H1 (cell line): ENCODE measurements around the gene GDPD4. TPM values are rescaled to one million over a fixed set of nuclear protein-coding genes. Genes with fewer than 3 reads are reported as not detected.

ENCODE experiments used
- CTCF ChIA-PET: fragments of 300-600 bp; sonication (Branson Sonifier 250); formaldehyde crosslinking; loops from one replicate; lab custom pipeline; 2021; ENCODE audit not compliant: partially characterized antibody; lab: Charles Lee
- POLR2A ChIA-PET: fragments of 300-600 bp; sonication (Branson Sonifier 250); formaldehyde crosslinking; loops from one replicate; lab custom pipeline; 2021; ENCODE audit warnings: inconsistent platforms; ENCODE audit not compliant: partially characterized antibody; lab: Charles Lee
- DNase-seq, 2 experiments: peaks; one replicate each; pipeline versions ENCODE4 v3.0.0 to v3.0.0-alpha.2; 2010 to 2022; ENCODE audit warnings: low spot score in 2 of 2, low read depth in 1 of 2, mixed read lengths in 1 of 2
- FAIRE-seq: peaks from 2 replicates; lab custom pipeline; 2011; peaks lifted over from hg19 to GRCh38; lab: Jason Lieb, UNC
- H2AFZ ChIP-seq: 2 replicates; pipeline ENCODE4 v1.8.1; 2012; ENCODE audit warnings: low read length, inconsistent platforms
- H2AK5ac ChIP-seq: 2 replicates; pipeline ENCODE4 v1.6.1; 2013; ENCODE audit warnings: low read depth, low read length
- H2BK120ac ChIP-seq: replicated peaks from 2 replicates; pipeline ENCODE3; 2013; ENCODE audit warnings: low read depth, low read length, inconsistent platforms
- H2BK12ac ChIP-seq: 2 replicates; pipeline ENCODE4 v1.6.1; 2013; ENCODE audit warnings: low read depth, low read length
- H2BK15ac ChIP-seq: 2 replicates; pipeline ENCODE4 v1.6.1; 2013; ENCODE audit warnings: low read length
- H2BK20ac ChIP-seq: 2 replicates; pipeline ENCODE4 v1.6.1; 2013; ENCODE audit warnings: low read length
- H2BK5ac ChIP-seq: 2 replicates; pipeline ENCODE4 v1.6.1; 2013; ENCODE audit warnings: low read depth, low read length
- H3K14ac ChIP-seq: 2 replicates; pipeline ENCODE4 v1.6.1; 2013; ENCODE audit warnings: inconsistent platforms; ENCODE audit not compliant: insufficient read length
- H3K18ac ChIP-seq: 2 replicates; pipeline ENCODE4 v1.6.1; 2013; ENCODE audit warnings: low read length; ENCODE audit errors: extremely low read depth
- H3K23ac ChIP-seq: 2 replicates; pipeline ENCODE4 v1.6.1; 2013; ENCODE audit warnings: inconsistent platforms; ENCODE audit not compliant: insufficient read length
- H3K23me2 ChIP-seq: 2 replicates; pipeline ENCODE4 v1.6.1; 2013; ENCODE audit warnings: low read depth, low read length
- H3K27ac ChIP-seq: 2 replicates; pipeline ENCODE4 v1.6.1; 2011; ENCODE audit warnings: low read depth, low read length, inconsistent platforms
- H3K27me3 ChIP-seq, 4 experiments: replicated peaks in 1 of 4; 1 replicate in 1 of 4; 2 replicates in 3 of 4; pipeline versions ENCODE4 v1.6.1 to v1.8.1; 2011 to 2013; ENCODE audit warnings: low read length in 3 of 4, mild to moderate bottlenecking in 3 of 4, inconsistent platforms in 2 of 4, mixed read lengths in 2 of 4, moderate library complexity in 1 of 4; ENCODE audit not compliant: control insufficient read depth in 3 of 4, insufficient read depth in 3 of 4; ENCODE audit errors: extremely low read depth in 1 of 4
- H3K36me3 ChIP-seq, 4 experiments: 2 replicates each; pipeline versions ENCODE4 v1.6.1 to v1.8.1; 2011 to 2013; ENCODE audit warnings: mild to moderate bottlenecking in 4 of 4, low read length in 3 of 4, moderate library complexity in 2 of 4, control low read depth in 1 of 4, inconsistent platforms in 1 of 4; ENCODE audit not compliant: insufficient read depth in 4 of 4, control insufficient read depth in 2 of 4
- H3K4ac ChIP-seq: replicated peaks from 2 replicates; pipeline ENCODE3; 2013; ENCODE audit warnings: low read length, low read depth, mixed read lengths, inconsistent platforms; ENCODE audit not compliant: insufficient read length
- H3K4me1 ChIP-seq, 4 experiments: replicated peaks in 1 of 4; 1 replicate in 1 of 4; 2 replicates in 3 of 4; pipeline versions ENCODE4 v1.6.1 to v1.8.1; 2011 to 2013; ENCODE audit warnings: low read length in 3 of 4, inconsistent platforms in 2 of 4, mixed read lengths in 1 of 4; ENCODE audit not compliant: insufficient read depth in 4 of 4, control insufficient read depth in 3 of 4
- H3K4me2 ChIP-seq, 2 experiments: 2 replicates each; pipeline versions ENCODE4 v1.6.1 to v1.8.1; 2011 to 2013; ENCODE audit warnings: low read depth in 2 of 2, low read length in 2 of 2, control low read depth in 1 of 2, inconsistent platforms in 1 of 2, mild to moderate bottlenecking in 1 of 2; ENCODE audit not compliant: insufficient read depth in 1 of 2
- H3K4me3 ChIP-seq, 4 experiments: fragments of 200-600, 300-600 bp in 1 of 4; sonication (generic), shearing (Covaris generic), sonication (Bioruptor Twin) in 1 of 4; 2 replicates each; pipeline versions ENCODE4 v1.5.1 to v1.8.1; 2011 to 2016; ENCODE audit warnings: low read length in 4 of 4, low read depth in 3 of 4, control low read depth in 2 of 4, inconsistent platforms in 2 of 4, mild to moderate bottlenecking in 2 of 4, mixed read lengths in 1 of 4, moderate library complexity in 1 of 4; ENCODE audit not compliant: insufficient read depth in 2 of 4; ENCODE audit errors: extremely low read depth in 1 of 4
- H3K56ac ChIP-seq: replicated peaks from 2 replicates; pipeline ENCODE3; 2013; ENCODE audit warnings: low read depth, mild to moderate bottlenecking, mixed read lengths, low read length, inconsistent platforms; ENCODE audit not compliant: insufficient read length
- H3K79me1 ChIP-seq: 2 replicates; pipeline ENCODE4 v1.6.1; 2013; ENCODE audit warnings: low read depth, low read length, control low read depth
- H3K79me2 ChIP-seq, 2 experiments: 2 replicates each; pipeline versions ENCODE4 v1.6.1 to v1.8.1; 2012 to 2013; ENCODE audit warnings: low read length in 2 of 2, mild to moderate bottlenecking in 2 of 2, inconsistent platforms in 1 of 2; ENCODE audit not compliant: insufficient read depth in 2 of 2, control insufficient read depth in 1 of 2
- H3K9ac ChIP-seq, 4 experiments: replicated peaks in 1 of 4; 1 replicate in 1 of 4; 2 replicates in 3 of 4; pipeline versions ENCODE4 v1.6.1 to v1.8.1; 2011 to 2013; ENCODE audit warnings: low read depth in 3 of 4, low read length in 3 of 4, control low read depth in 2 of 4, mild to moderate bottlenecking in 2 of 4, moderate library complexity in 2 of 4, inconsistent platforms in 1 of 4; ENCODE audit errors: extremely low read depth in 1 of 4
- H3K9me3 ChIP-seq, 2 experiments: 2 replicates each; pipeline versions ENCODE4 v1.6.1 to v1.8.1; 2012 to 2013; ENCODE audit warnings: mild to moderate bottlenecking in 2 of 2, moderate library complexity in 2 of 2, control low read depth in 1 of 2, inconsistent platforms in 1 of 2, low read depth in 1 of 2, low read length in 1 of 2, mixed read lengths in 1 of 2; ENCODE audit not compliant: insufficient read depth in 2 of 2
- H4K20me1 ChIP-seq, 2 experiments: replicated peaks in 1 of 2; 2 replicates each; pipeline versions ENCODE3 to v1.8.1; 2011 to 2013; ENCODE audit warnings: inconsistent platforms in 2 of 2, low read length in 2 of 2, mild to moderate bottlenecking in 1 of 2; ENCODE audit not compliant: insufficient read depth in 2 of 2, control insufficient read depth in 1 of 2
- H4K5ac ChIP-seq: 2 replicates; pipeline ENCODE4 v1.6.1; 2013; ENCODE audit warnings: low read length, low read depth, mixed read lengths, inconsistent platforms; ENCODE audit not compliant: insufficient read length
- H4K8ac ChIP-seq: 2 replicates; pipeline ENCODE4 v1.8.0; 2013; ENCODE audit warnings: mild to moderate bottlenecking, moderate library complexity, low read length, inconsistent platforms; ENCODE audit not compliant: insufficient read depth; ENCODE audit errors: extremely low read depth
- H4K91ac ChIP-seq: replicated peaks from 2 replicates; pipeline ENCODE3; 2013; ENCODE audit warnings: low read length, mixed read lengths, inconsistent platforms; ENCODE audit not compliant: insufficient read length
- CBX8 ChIP-seq: fragments of 300-800, 300-1000 bp; sonication (generic); IDR thresholded peaks from 2 replicates; pipeline ENCODE4 v1.7.1; 2016; ENCODE audit warnings: low read depth, low read length, borderline replicate concordance
- GABPA ChIP-seq: IDR thresholded peaks from 2 replicates; pipeline ENCODE4 v1.6.1; 2011; ENCODE audit warnings: mild to moderate bottlenecking, low read length, moderate library complexity, borderline replicate concordance; ENCODE audit not compliant: insufficient read depth
- HDAC2 ChIP-seq, 2 experiments: fragments of 300-600 bp in 1 of 2; sonication (generic) in 1 of 2; IDR thresholded peaks; 2 replicates each; pipeline ENCODE4 v1.6.1; 2011 to 2012; ENCODE audit warnings: low read depth in 2 of 2, low read length in 2 of 2, mild to moderate bottlenecking in 2 of 2, moderate library complexity in 2 of 2, borderline replicate concordance in 1 of 2, inconsistent platforms in 1 of 2
- KDM1A ChIP-seq: fragments of 200-600, 300-600 bp; sonication (generic); IDR thresholded peaks from 2 replicates; pipeline ENCODE4 v1.7.1; 2016; ENCODE audit warnings: mild to moderate bottlenecking, low read length, borderline replicate concordance
- MAFK ChIP-seq: IDR thresholded peaks from 2 replicates; pipeline ENCODE4 v1.6.1; 2012; ENCODE audit warnings: low read depth, mild to moderate bottlenecking, improper control_type of control experiment, low read length
- NANOG ChIP-seq: IDR thresholded peaks from 2 replicates; pipeline ENCODE4 v1.6.1; 2011; ENCODE audit warnings: low read length, low read depth, mild to moderate bottlenecking, inconsistent platforms; ENCODE audit not compliant: insufficient read depth, poor library complexity, severe bottlenecking
- RAD21 ChIP-seq, 2 experiments: IDR thresholded peaks in 1 of 2; conservative IDR thresholded peaks in 1 of 2; 2 replicates each; pipeline ENCODE4 v1.6.1; 2011; ENCODE audit warnings: low read depth in 2 of 2, low read length in 2 of 2, improper control_type of control experiment in 1 of 2, inconsistent platforms in 1 of 2, mild to moderate bottlenecking in 1 of 2, moderate library complexity in 1 of 2
- RXRA ChIP-seq: IDR thresholded peaks from 2 replicates; pipeline ENCODE4 v1.6.1; 2011; ENCODE audit warnings: low read depth, mild to moderate bottlenecking, low read length, moderate library complexity; ENCODE audit not compliant: insufficient read depth
- SAP30 ChIP-seq: fragments of 300-600 bp; sonication (generic); IDR thresholded peaks from 2 replicates; pipeline ENCODE4 v1.7.1; 2012; ENCODE audit warnings: low read length, moderate library complexity, mild to moderate bottlenecking, inconsistent platforms; ENCODE audit not compliant: insufficient read depth, insufficient replicate concordance
- WGBS, 2 experiments: shearing (Covaris generic) in 1 of 2; methylation state at CpG; one replicate each; pipeline versions ENCODE4 v1.1.6 to v1.1.7; 2013 to 2015; ENCODE audit warnings: low lambda C conversion rate in 2 of 2, mixed read lengths in 2 of 2, inconsistent platforms in 1 of 2, low coverage in 1 of 2, missing lambda C conversion rate in 1 of 2; ENCODE audit not compliant: insufficient replicate concordance in 2 of 2, insufficient coverage in 1 of 2, insufficient read length in 1 of 2; ENCODE audit errors: extremely low coverage in 1 of 2, missing lambda C conversion rate in 1 of 2; 5-methylcytosine and 5-hydroxymethylcytosine counted together
- polyA plus RNA-seq, 7 experiments: library from polyadenylated mRNA; depleted of rRNA in 3 of 7; stranded (reverse) in 5 of 7; unstranded in 2 of 7; fragments of >200 nt in 5 of 7; fragments of 200-250 nt in 2 of 7; gene quantifications; 1 replicate in 5 of 7; 2 replicates in 1 of 7; 4 replicates in 1 of 7; pipeline versions ENCODE4 v1.2.1 to v1.2.3, GENCODE V29; 2011 to 2013; ENCODE audit warnings: missing spikeins in 2 of 7, mixed read lengths in 2 of 7
- total RNA-seq: library from RNA; stranded (reverse); fragmentation: NEBNext Ultra II Directional; extraction: Animal tissue kit (Norgen Biotek cat#: 25700); gene quantifications from 2 replicates; pipeline ENCODE4 v1.2.1, GENCODE V29; 2021
- TF ChIP-seq, protein P1 (sequence below): IDR thresholded peaks from 2 replicates; pipeline ENCODE4 v1.6.1; 2011; ENCODE audit warnings: low read depth, mild to moderate bottlenecking, low read length; ENCODE audit not compliant: insufficient read depth

The GDPD4 gene
- total and polyA plus RNA-seq, 2 of the 8 experiments (the other 6 are each of a cell fraction or from before 2014, with no cell fraction given), result not detected

GRCh38 chr11:77244277-77245027 is 57.0 kb downstream of the GDPD4 start:
- Histone ChIP-seq H3K23me2 (no peaks in the 10 kb centered on the region), H2BK12ac (no peak overlapping the region), H3K4ac (no peak overlapping the region), H3K18ac (no peak overlapping the region), H4K20me1 (no peaks in the 10 kb centered on the region), H3K4me1 (no peaks in the 10 kb centered on the region), H3K56ac (no peak overlapping the region), H2BK15ac (no peak overlapping the region), H3K23ac (no peak overlapping the region), H3K79me1 (no peaks in the 10 kb centered on the region), H3K9ac (no peak overlapping the region), H3K36me3 (no peaks in the 10 kb centered on the region), H3K14ac (no peak overlapping the region), H3K27ac (no peak overlapping the region), H4K5ac (no peak overlapping the region), H3K4me2 (no peak overlapping the region), H3K27me3 (no peaks in the 10 kb centered on the region), H3K4me3 (no peak overlapping the region), H4K91ac (no peak overlapping the region), H2AFZ (no peak overlapping the region), H2BK120ac (no peak overlapping the region), H3K9me3 (no peaks in the 10 kb centered on the region), H2BK5ac (no peak overlapping the region), H2AK5ac (no peak overlapping the region), H4K8ac (no peak overlapping the region), H2BK20ac (no peak overlapping the region), H3K79me2 (no peaks in the 10 kb centered on the region)
- WGBS, 2 experiments, result 92% methylated on average over 7 of the region's 7 CpGs; no CpG with 5 or more reads in 1 of the 2 experiments
- FAIRE-seq (no peak), DNase-seq (no peak)
- POLR2A ChIA-PET, result no interaction called here
- CTCF ChIA-PET, result interaction anchor here (0.6 kb wide), 1 partner anchor 23 kb away, joined by 3 read pairs; no protein-coding TSS in a partner anchor
- TF ChIP-seq, protein P1, sequence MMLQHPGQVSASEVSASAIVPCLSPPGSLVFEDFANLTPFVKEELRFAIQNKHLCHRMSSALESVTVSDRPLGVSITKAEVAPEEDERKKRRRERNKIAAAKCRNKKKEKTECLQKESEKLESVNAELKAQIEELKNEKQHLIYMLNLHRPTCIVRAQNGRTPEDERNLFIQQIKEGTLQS, result no peak
- no peak for TF ChIP-seq NANOG
- no peak for TF ChIP-seq SAP30
- TF ChIP-seq GABPA, result no peak
- TF ChIP-seq MAFK, result no peak
- TF ChIP-seq KDM1A, result no peak
- TF ChIP-seq CBX8, result no peak
- TF ChIP-seq RAD21 (IDR thresholded peaks at IDR 0.05 in 1 of 2, conservative IDR thresholded peaks at IDR 0.05 in 1 of 2; ENCODE audit: low read depth in 2 of 2, low read length in 2 of 2), result no peak
- no peak for TF ChIP-seq HDAC2 (IDR thresholded peaks at IDR 0.05; ENCODE audit: borderline replicate concordance in 1 of 2, low read depth in 2 of 2, low read length in 2 of 2)
- no peak for TF ChIP-seq RXRA
